Transverse colon (tissue), 4 donors: ENCODE results near the gene VCPKMT. TPM values are rescaled to one million over a fixed set of nuclear protein-coding genes. Genes with fewer than 3 reads are reported as not detected.

Experiments
- DNase-seq: peaks from one replicate; pipeline ENCODE4 v3.0.0-alpha.2; 2019
- H3K27ac ChIP-seq, 4 donors: fragments of 200-600 bp; sonication (generic); 2 replicates each; pipeline ENCODE4 v1.5.1; 2016 to 2018; ENCODE audit warnings: inconsistent platforms in 4 of 4
- H3K27me3 ChIP-seq: fragments of 200-600 bp; sonication (generic); 2 replicates; pipeline ENCODE4 v1.5.1; 2017; ENCODE audit warnings: inconsistent platforms
- H3K36me3 ChIP-seq, 4 donors: fragments of 200-600 bp; sonication (generic); 2 replicates each; pipeline ENCODE4 v1.5.1; 2017 to 2019; ENCODE audit warnings: inconsistent platforms in 4 of 4
- H3K4me1 ChIP-seq, 4 donors: fragments of 200-600 bp; sonication (generic); 2 replicates each; pipeline ENCODE4 v1.5.1; 2017 to 2020; ENCODE audit warnings: inconsistent platforms in 4 of 4
- H3K4me3 ChIP-seq, 4 donors: fragments of 200-600 bp; sonication (generic); 1 replicate in 1 of 4; 2 replicates in 3 of 4; pipeline versions ENCODE4 v1.5.1 to v1.6.1; 2017 to 2019; ENCODE audit warnings: inconsistent platforms in 4 of 4
- H3K9me3 ChIP-seq, 2 donors: fragments of 200-600 bp; sonication (generic); 2 replicates each; pipeline ENCODE4 v1.5.1; 2017 to 2019; ENCODE audit warnings: inconsistent platforms in 2 of 2
- CTCF ChIP-seq, 5 experiments: fragments of 200-600 bp in 3 of 5; fragments of 450-650 bp in 2 of 5; sonication (generic) in 3 of 5; IDR thresholded peaks; 1 replicate in 2 of 5; 2 replicates in 3 of 5; pipeline ENCODE4 v1.5.1; 2016 to 2017; ENCODE audit warnings: antibody characterized with exemption in 5 of 5, inconsistent platforms in 3 of 5, mild to moderate bottlenecking in 2 of 5, moderate library complexity in 1 of 5
- EP300 ChIP-seq: sonication (generic); formaldehyde crosslinking; IDR thresholded peaks from one replicate; pipeline ENCODE4 v1.6.1; 2017; ENCODE audit warnings: antibody characterized with exemption, low read depth
- POLR2A ChIP-seq: fragments of 450-650 bp; IDR thresholded peaks from one replicate; pipeline ENCODE4 v1.6.1; 2016; ENCODE audit warnings: antibody characterized with exemption, mild to moderate bottlenecking, moderate library complexity
- POLR2AphosphoS5 ChIP-seq, 3 donors: sonication (generic); formaldehyde crosslinking; IDR thresholded peaks; one replicate each; pipeline ENCODE4 v1.6.1; 2016; ENCODE audit warnings: antibody characterized with exemption in 3 of 3
- WGBS, 2 donors: methylation state at CpG; one replicate each; pipeline ENCODE4 v1.1.5; 2018; ENCODE audit warnings: low coverage in 1 of 2; 5-methylcytosine and 5-hydroxymethylcytosine counted together
- in situ Hi-C, 4 donors: fragments of 200-750 bp; cut with MboI; loops; one replicate each; pipeline versions ENCODE4 v1.15.0 to v1.15.1; 2017; ENCODE audit warnings: low sequenced_read_pairs in 3 of 4, low pct_ligation_motif_present in 1 of 4, low pct_unique_long_range_greater_than_20kb in 1 of 4
- intact Hi-C: fragments of 100-400 bp; cut with DNase I; formaldehyde crosslinking; loops from one replicate; pipeline ENCODE4 v1.15.1; 2023; ENCODE audit warnings: low total_unique reads
- total RNA-seq, 4 donors: library from RNA; depleted of rRNA; stranded (reverse); fragments of >200 nt; gene quantifications; one replicate each; pipeline ENCODE4 v1.1.0, GENCODE V29; 2016

The VCPKMT gene
- total RNA-seq, 4 donors from 2014 or later: 3.7 to 12.1 (median 5.9) TPM

DNA sequence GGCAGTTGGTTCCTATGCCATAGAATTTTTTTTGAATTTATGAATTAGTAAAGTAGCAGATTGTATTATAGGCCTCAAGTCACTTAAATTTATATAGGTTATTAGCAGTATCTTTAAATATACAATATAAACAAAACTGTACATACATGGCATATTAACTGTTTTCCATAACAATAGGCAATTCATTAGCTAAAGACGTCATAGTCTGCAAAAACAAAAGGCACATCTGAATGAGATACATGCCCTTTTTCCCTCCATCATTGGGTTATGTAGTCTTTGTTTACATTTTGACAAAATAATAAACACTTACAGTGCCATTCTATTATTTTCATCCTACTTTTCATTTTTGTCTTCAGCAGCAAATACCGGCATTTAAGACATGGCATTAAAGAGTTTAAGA lies 1.1 kb upstream of the VCPKMT start:
- H3K27me3 ChIP-seq: no peaks in the 10 kb centered on the region
- peaks cover 8 to 22% (median 13%) of the 10 kb centered on the region in 4 donors for H3K4me1 ChIP-seq
- peaks cover 0 to 19% (median 5%) of the 10 kb centered on the region in 4 donors for H3K36me3 ChIP-seq
- no peak overlapping the region for H3K4me3 ChIP-seq
- in situ Hi-C loops (loop anchor here in 2 of 4 donors (10.0 to 25.0 kb wide), 2 partner anchors 253 to 480 kb away; partner anchors contain the start of gene DNAAF2 (in 1 of the 2)), intact Hi-C loops (no loop called here)
- 86 to 97% methylated on average over 2 of the region's 2 CpGs for WGBS, 2 donors
- no peak for DNase-seq
- peak overlapping the region; percentile 83 to 97 (median 89) for H3K27ac ChIP-seq
- no peaks in the 10 kb centered on the region for H3K9me3 ChIP-seq
- TF ChIP-seq POLR2AphosphoS5 (IDR thresholded peaks at IDR 0.05) (no peak), EP300 (no peak), POLR2A (no peak), CTCF (IDR thresholded peaks at IDR 0.05) (no peak)

- intact Hi-C loops: no loop called here
- no peaks in the 10 kb centered on the region for H3K9me3 ChIP-seq
- no peaks in the 10 kb centered on the region for H3K27me3 ChIP-seq
- TF ChIP-seq EP300 (no peak), POLR2AphosphoS5 (IDR thresholded peaks at IDR 0.05) (no peak), CTCF (IDR thresholded peaks at IDR 0.05) (no peak), POLR2A (no peak)
- in situ Hi-C loops: loop anchor here in 2 of 4 donors (10.0 to 25.0 kb wide), 2 partner anchors 252 to 480 kb away; partner anchors contain the start of gene DNAAF2 (in 1 of the 2)
- peaks cover 0 to 24% (median 5%) of the 10 kb centered on the region in 4 donors for H3K36me3 ChIP-seq
- WGBS, 2 donors: 36 to 38% methylated on average over 2 of the region's 2 CpGs
- peak overlapping the region in 3 of 4 donors; percentile 68 to 87 (median 71) for H3K4me3 ChIP-seq
- H3K27ac ChIP-seq: peak overlapping the region; percentile 83 to 97 (median 89)
- H3K4me1 ChIP-seq: peaks cover 8 to 22% (median 13%) of the 10 kb centered on the region in 4 donors
- DNase-seq: no peak
These were observed 594 bp upstream of the VCPKMT start for GRCh38 chr14:50116966-50117365.

- H3K27me3 ChIP-seq: no peaks in the 10 kb centered on the region
- no peak overlapping the region for H3K4me3 ChIP-seq
- intact Hi-C loops (no loop called here), in situ Hi-C loops (loop anchor here in 2 of 4 donors (10.0 to 25.0 kb wide), 2 partner anchors 249 to 476 kb away; partner anchors contain the start of gene DNAAF2 (in 1 of the 2))
- H3K27ac ChIP-seq: no peak overlapping the region
- WGBS, 2 donors: 60 to 79% methylated on average over 1 to 4 of the region's 4 CpGs
- peaks cover 8 to 22% (median 13%) of the 10 kb centered on the region in 4 donors for H3K4me1 ChIP-seq
- DNase-seq: no peak
- H3K36me3 ChIP-seq: peaks cover 0 to 49% (median 9%) of the 10 kb centered on the region in 4 donors
- no peaks in the 10 kb centered on the region for H3K9me3 ChIP-seq
- TF ChIP-seq EP300 (no peak), POLR2A (no peak), CTCF (IDR thresholded peaks at IDR 0.05) (no peak), POLR2AphosphoS5 (IDR thresholded peaks at IDR 0.05) (no peak)
These were observed 2.9 kb downstream of the VCPKMT start for GRCh38 chr14:50113381-50114035.

DNA sequence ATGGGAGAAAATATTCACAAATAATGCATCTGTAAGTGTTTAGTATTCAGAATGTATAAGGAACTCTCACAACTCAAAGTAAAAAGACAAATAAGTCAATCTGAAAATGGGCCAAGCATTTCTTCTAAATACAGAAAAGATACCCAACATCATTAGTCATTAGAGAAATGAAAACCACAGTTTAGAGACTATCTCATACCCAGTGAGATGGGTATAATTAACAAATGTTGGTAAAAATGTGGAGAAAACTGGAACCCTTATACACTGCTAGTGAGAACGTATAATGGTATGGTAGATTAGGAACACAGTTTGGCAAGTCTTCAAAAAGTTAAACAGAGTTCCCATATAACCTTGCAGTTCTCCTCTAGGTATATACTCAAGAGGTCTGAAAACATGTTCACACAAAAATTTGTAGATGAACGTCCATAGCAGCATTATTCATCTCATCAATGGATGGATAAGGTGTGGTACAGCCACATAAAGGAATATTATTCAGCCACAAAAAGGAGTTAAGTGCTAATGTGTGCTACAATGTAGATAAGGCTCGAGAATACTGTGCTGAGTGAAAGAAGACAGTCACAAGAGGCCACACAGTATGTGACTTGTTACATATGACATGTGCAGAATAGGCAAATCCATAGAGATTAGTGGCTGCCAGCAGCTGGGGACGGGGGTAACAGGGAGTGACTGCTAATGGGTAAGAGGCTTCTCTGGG lies 5.9 kb downstream of the VCPKMT start:
- intact Hi-C loops: no loop called here
- no peak for DNase-seq

More for the DNA sequence above, 5.9 kb downstream of the VCPKMT start:
- in situ Hi-C loops: loop anchor here in 2 of 4 donors (10.0 to 25.0 kb wide), 2 partner anchors 246 to 473 kb away; partner anchors contain the start of gene DNAAF2 (in 1 of the 2)
- WGBS, 2 donors: 77 to 82% methylated on average over 4 of the region's 4 CpGs
- TF ChIP-seq CTCF (IDR thresholded peaks at IDR 0.05) (no peak), POLR2AphosphoS5 (IDR thresholded peaks at IDR 0.05) (no peak), POLR2A (no peak), EP300 (no peak)
- Histone ChIP-seq H3K36me3 (peaks cover 0 to 39% (median 6%) of the 10 kb centered on the region in 4 donors), H3K4me3 (no peak overlapping the region), H3K4me1 (peaks cover 4 to 11% (median 4%) of the 10 kb centered on the region in 4 donors), H3K27me3 (no peaks in the 10 kb centered on the region), H3K27ac (no peak overlapping the region), H3K9me3 (no peaks in the 10 kb centered on the region)
